Panc1 (cell line): ENCODE results near the gene MXD4. TPM values are rescaled to one million over a fixed set of nuclear protein-coding genes. Genes with fewer than 3 reads are reported as not detected.

Source experiments
- ATAC-seq: fragments of 200-7000 bp; cut with Tn5 transposase; 2 replicates; pipeline ENCODE4 v1.9.1; 2020; ENCODE audit warnings: mild to moderate bottlenecking, moderate library complexity
- BruUV-seq: library from RNA; stranded (reverse); fragments of 400-500 nt; replicated peaks from 2 replicates; lab custom pipeline; 2021; lab: Mats Ljungman, UMichigan
- CTCF ChIA-PET: fragments of 300-600 bp; sonication (Branson Sonifier 250); formaldehyde crosslinking; loops from one replicate; lab custom pipeline; 2022; ENCODE audit warnings: antibody characterized with exemption; lab: Charles Lee
- POLR2A ChIA-PET: fragments of 300-600 bp; sonication (Branson Sonifier 250); formaldehyde crosslinking; loops from one replicate; lab custom pipeline; 2022; ENCODE audit warnings: antibody characterized with exemption; lab: Charles Lee
- DNase-seq: peaks from one replicate; pipeline ENCODE4 v3.0.0-alpha.2; 2010; ENCODE audit warnings: low read depth, low spot score
- H3K27ac ChIP-seq: 2 replicates; pipeline ENCODE4 v1.5.1; 2011; ENCODE audit warnings: mild to moderate bottlenecking, low read length, inconsistent platforms
- H3K27me3 ChIP-seq: fragments of 200-500 bp; sonication (Bioruptor generic); 2 replicates; pipeline ENCODE4 v1.6.0; 2014; ENCODE audit warnings: low read length, inconsistent platforms; ENCODE audit not compliant: control insufficient read depth, insufficient read depth
- H3K36me3 ChIP-seq: fragments of 200-500 bp; sonication (Bioruptor generic); 2 replicates; pipeline ENCODE4 v1.5.1; 2014; ENCODE audit warnings: inconsistent platforms, mild to moderate bottlenecking, low read length, moderate library complexity; ENCODE audit not compliant: control insufficient read depth, insufficient read depth
- H3K4me1 ChIP-seq: 2 replicates; pipeline ENCODE4 v1.5.1; 2011; ENCODE audit warnings: inconsistent platforms, mild to moderate bottlenecking, low read length, moderate library complexity; ENCODE audit not compliant: control insufficient read depth, insufficient read depth
- H3K4me3 ChIP-seq, 2 experiments: 2 replicates each; pipeline ENCODE4 v1.5.1; 2011 to 2012; ENCODE audit warnings: low read depth in 2 of 2, low read length in 2 of 2, mild to moderate bottlenecking in 2 of 2, inconsistent platforms in 1 of 2, moderate library complexity in 1 of 2
- H3K9me3 ChIP-seq: fragments of 200-500 bp; sonication (Bioruptor generic); 2 replicates; pipeline ENCODE4 v1.5.1; 2014; ENCODE audit warnings: low read depth, mild to moderate bottlenecking, inconsistent platforms, low read length, moderate library complexity; ENCODE audit not compliant: control insufficient read depth, insufficient read depth
- POLR2AphosphoS5 ChIP-seq: IDR thresholded peaks from 2 replicates; pipeline ENCODE4 v1.6.1; 2012; ENCODE audit warnings: mild to moderate bottlenecking, low read depth, low read length, moderate library complexity
- SIN3A ChIP-seq: IDR thresholded peaks from 2 replicates; pipeline ENCODE4 v1.6.1; 2012; ENCODE audit warnings: low read depth, mild to moderate bottlenecking, low read length, moderate library complexity, borderline replicate concordance; ENCODE audit not compliant: insufficient read depth
- TCF7L2 ChIP-seq: IDR thresholded peaks from 2 replicates; pipeline ENCODE4 v1.6.1; 2011; ENCODE audit warnings: mild to moderate bottlenecking, low read depth, low read length, inconsistent platforms
- in situ Hi-C: cut with HindIII; loops from 2 replicates; pipeline ENCODE4 v1.10.0; 2016; ENCODE audit warnings: low sequenced_read_pairs, low pct_unique_long_range_greater_than_20kb
- intact Hi-C: fragments of 100-400 bp; cut with micrococcal nuclease; formaldehyde crosslinking; loops from one replicate; pipeline ENCODE4 v1.10.0; 2022; ENCODE audit not compliant: unreplicated experiment
- total RNA-seq: library from RNA; stranded (reverse); gene quantifications from one replicate; pipeline ENCODE4 v1.2.1, GENCODE V29; 2021; ENCODE audit not compliant: unreplicated experiment
- TF ChIP-seq, protein P1 (sequence below): fragments of 450-650 bp; IDR thresholded peaks from 2 replicates; pipeline ENCODE4 v1.5.1; 2017; ENCODE audit warnings: mild to moderate bottlenecking
- TF ChIP-seq, protein P2 (sequence below), 2 experiments: IDR thresholded peaks; 2 replicates each; pipeline ENCODE4 v1.6.1; 2011 to 2012; ENCODE audit warnings: low read depth in 2 of 2, control low read depth in 1 of 2, low read length in 1 of 2, mild to moderate bottlenecking in 1 of 2, moderate library complexity in 1 of 2; ENCODE audit not compliant: insufficient read depth in 1 of 2

The MXD4 gene
- total RNA-seq, 1 experiment from 2014 or later = 32.7 TPM

DNA sequence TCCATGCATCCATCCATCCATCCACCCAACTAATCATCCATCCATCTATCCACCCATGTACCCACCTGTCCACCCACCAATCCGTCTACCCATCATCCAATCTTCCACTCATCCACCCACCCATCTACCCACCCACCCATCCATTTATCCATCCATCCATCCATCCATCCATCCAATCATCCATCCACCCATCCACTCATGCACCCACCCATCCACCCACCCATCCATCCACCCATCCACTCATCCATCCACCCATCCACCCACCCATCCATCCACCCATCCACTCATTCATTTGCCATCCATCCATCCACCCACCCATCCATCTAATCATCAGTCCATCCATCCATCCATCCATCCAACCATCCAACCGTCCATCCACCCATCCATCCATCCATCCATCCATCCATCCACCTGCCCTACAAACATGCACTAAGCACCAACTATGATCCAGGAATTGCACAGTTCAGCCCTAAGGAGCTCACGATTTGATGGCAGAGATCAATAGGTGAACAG, 21.3 kb upstream of the MXD4 start:
- DNase-seq (no peak), ATAC-seq (no peak)
- H3K27me3 ChIP-seq = no peaks in the 10 kb centered on the region
- no peaks in the 10 kb centered on the region for H3K4me1 ChIP-seq
- no peak overlapping the region for H3K27ac ChIP-seq
- no peaks in the 10 kb centered on the region for H3K9me3 ChIP-seq
- no peak for TF ChIP-seq TCF7L2
- no peak for TF ChIP-seq SIN3A
- no peak for TF ChIP-seq POLR2AphosphoS5
- TF ChIP-seq, protein P1, sequence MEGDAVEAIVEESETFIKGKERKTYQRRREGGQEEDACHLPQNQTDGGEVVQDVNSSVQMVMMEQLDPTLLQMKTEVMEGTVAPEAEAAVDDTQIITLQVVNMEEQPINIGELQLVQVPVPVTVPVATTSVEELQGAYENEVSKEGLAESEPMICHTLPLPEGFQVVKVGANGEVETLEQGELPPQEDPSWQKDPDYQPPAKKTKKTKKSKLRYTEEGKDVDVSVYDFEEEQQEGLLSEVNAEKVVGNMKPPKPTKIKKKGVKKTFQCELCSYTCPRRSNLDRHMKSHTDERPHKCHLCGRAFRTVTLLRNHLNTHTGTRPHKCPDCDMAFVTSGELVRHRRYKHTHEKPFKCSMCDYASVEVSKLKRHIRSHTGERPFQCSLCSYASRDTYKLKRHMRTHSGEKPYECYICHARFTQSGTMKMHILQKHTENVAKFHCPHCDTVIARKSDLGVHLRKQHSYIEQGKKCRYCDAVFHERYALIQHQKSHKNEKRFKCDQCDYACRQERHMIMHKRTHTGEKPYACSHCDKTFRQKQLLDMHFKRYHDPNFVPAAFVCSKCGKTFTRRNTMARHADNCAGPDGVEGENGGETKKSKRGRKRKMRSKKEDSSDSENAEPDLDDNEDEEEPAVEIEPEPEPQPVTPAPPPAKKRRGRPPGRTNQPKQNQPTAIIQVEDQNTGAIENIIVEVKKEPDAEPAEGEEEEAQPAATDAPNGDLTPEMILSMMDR = no peak
- TF ChIP-seq, protein P2, sequence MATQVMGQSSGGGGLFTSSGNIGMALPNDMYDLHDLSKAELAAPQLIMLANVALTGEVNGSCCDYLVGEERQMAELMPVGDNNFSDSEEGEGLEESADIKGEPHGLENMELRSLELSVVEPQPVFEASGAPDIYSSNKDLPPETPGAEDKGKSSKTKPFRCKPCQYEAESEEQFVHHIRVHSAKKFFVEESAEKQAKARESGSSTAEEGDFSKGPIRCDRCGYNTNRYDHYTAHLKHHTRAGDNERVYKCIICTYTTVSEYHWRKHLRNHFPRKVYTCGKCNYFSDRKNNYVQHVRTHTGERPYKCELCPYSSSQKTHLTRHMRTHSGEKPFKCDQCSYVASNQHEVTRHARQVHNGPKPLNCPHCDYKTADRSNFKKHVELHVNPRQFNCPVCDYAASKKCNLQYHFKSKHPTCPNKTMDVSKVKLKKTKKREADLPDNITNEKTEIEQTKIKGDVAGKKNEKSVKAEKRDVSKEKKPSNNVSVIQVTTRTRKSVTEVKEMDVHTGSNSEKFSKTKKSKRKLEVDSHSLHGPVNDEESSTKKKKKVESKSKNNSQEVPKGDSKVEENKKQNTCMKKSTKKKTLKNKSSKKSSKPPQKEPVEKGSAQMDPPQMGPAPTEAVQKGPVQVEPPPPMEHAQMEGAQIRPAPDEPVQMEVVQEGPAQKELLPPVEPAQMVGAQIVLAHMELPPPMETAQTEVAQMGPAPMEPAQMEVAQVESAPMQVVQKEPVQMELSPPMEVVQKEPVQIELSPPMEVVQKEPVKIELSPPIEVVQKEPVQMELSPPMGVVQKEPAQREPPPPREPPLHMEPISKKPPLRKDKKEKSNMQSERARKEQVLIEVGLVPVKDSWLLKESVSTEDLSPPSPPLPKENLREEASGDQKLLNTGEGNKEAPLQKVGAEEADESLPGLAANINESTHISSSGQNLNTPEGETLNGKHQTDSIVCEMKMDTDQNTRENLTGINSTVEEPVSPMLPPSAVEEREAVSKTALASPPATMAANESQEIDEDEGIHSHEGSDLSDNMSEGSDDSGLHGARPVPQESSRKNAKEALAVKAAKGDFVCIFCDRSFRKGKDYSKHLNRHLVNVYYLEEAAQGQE (IDR thresholded peaks at IDR 0.05; ENCODE audit: insufficient read depth in 1 of 2, low read depth in 2 of 2, low read length in 1 of 2) = no peak
- CTCF ChIA-PET = no interaction called here
- POLR2A ChIA-PET = no interaction called here
- H3K4me3 ChIP-seq = no peak overlapping the region
- H3K36me3 ChIP-seq = no peaks in the 10 kb centered on the region
- in situ Hi-C loops = no loop called here
- BruUV-seq = no TSS peak
- intact Hi-C loops = no loop called here

DNA sequence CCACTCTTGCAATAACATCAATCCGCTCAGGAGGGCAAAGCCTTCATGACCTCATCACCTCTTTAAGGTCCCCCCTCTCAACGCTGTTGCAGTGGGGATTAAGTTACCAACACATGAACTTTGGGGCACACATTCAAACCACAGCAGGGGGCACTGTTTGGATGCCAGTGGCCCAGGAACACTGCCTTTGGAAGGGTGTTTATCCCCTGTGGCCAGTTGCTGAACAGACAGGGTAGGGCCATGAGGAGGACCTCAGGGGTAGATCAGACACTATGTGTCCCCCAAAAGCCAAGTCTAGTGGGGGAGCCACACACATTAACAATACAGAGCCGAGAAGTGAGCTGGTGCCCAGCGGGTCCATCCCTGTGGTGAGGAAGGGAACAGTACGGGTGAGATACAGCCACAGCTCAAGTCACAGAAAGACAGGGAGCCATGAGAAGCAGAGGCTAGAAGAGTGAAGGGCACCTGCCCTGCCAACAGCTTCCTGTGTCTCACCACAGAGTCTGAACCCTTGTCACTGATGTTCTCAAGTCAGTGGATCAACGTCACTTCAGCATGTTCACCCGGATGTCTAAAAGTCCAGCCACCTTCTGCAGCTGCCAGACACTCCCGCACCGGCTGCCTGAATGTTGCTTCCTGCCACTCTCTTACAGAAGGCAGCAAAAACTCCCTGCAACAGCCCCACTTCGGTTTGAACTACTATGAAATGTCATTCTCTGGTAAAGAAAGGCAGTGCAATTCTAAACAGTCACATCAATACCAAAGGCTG, 19.9 kb upstream of the MXD4 start:
- Histone ChIP-seq H3K27me3 (no peaks in the 10 kb centered on the region), H3K4me1 (no peaks in the 10 kb centered on the region), H3K4me3 (no peak overlapping the region), H3K36me3 (no peaks in the 10 kb centered on the region), H3K9me3 (no peaks in the 10 kb centered on the region), H3K27ac (no peak overlapping the region)
- ChIA-PET CTCF (no interaction called here), POLR2A (no interaction called here)
- ATAC-seq (no peak), DNase-seq (no peak)
- no TSS peak for BruUV-seq
- TF ChIP-seq SIN3A (no peak), POLR2AphosphoS5 (no peak), TCF7L2 (no peak)
- TF ChIP-seq, protein P2 (IDR thresholded peaks at IDR 0.05; ENCODE audit: insufficient read depth in 1 of 2, low read depth in 2 of 2, low read length in 1 of 2) = no peak
- TF ChIP-seq, protein P1 = no peak
- intact Hi-C loops (no loop called here), in situ Hi-C loops (no loop called here)
